HG02885 (cell line): ENCODE measurements around the gene IGDCC3.

ENCODE experiments used
- ATAC-seq: cut with Tn5 transposase; IDR thresholded peaks from one replicate; pipeline ENCODE4 v1.9.1; 2021; ENCODE audit warnings: mild to moderate bottlenecking; ENCODE audit not compliant: unreplicated experiment, poor library complexity

Gene IGDCC3

DNA sequence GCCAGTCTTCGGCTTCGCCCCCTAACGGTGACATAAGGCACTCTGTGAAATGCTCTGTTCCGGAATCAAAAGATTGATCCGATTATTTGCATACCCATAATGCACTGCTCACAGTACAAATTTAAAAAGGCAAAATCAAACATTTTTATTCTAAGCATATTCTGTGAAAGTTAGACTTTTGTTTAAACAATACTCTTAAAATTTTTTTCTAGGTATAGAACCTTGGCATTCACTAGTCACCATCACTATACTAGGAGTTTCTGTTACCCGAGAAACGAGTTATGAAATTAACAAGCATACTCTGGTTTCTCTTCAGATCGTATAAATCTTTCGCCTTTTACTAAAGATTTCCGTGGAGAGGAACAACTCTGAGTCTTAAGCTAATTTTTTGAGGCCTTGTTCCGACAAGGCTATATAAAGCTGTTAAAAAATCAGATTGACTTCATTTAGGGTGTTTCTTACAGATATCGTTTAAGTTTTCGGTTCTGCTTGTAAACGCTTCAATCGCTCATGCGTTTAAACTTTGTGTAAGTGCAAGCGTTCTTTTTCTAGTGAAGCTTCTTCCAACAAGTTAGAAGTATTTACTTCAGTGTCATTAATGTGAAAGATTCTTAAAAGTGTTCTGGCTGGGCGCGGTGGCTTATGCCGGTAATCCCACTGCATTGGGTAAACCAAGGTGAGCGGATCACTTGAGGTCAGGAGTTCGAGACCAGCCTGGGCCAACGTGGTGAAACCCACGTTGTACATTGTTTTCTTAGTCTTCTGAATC, 73.2 kb downstream of the IGDCC3 start, which contains the start of gene RNU5B-1:
RNU5B-1 (plus strand) TSS at position 297 of the 769 bp plus-strand sequence.
- peak; percentile 63 for ATAC-seq

DNA sequence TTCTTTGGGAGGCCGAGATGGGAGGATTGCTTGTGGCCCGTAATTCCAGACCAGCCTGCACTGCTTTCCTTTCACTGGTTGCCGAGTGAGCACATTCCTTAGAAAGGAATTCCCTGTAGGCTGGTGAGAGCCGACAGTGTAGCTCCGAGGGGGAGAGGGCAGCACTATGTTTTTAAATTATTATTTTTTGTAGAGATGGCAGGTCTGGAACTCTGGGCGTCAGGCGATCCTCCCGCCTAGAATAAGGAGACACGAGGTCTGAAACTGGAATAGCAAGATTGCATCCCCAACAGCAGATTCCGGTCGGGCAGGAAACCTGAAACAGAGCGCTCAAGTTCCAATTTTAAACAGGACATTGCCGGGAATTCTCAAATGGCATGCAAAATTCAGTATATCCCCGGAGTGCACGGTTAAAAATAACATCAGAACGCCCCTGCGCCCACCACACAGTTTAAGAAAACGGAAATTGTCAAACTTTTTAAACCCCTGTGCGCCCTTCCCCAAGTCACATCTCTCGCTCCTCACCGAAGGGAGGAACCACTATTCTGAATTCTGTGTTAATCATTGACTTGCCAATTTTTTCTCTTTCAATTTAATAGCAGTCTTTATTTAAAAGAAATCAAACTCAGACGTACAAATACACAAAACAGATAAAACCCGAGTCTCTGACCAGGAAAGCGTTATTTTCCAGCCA, 74.0 kb downstream of the IGDCC3 start:
- peak; percentile 2 for ATAC-seq

DNA sequence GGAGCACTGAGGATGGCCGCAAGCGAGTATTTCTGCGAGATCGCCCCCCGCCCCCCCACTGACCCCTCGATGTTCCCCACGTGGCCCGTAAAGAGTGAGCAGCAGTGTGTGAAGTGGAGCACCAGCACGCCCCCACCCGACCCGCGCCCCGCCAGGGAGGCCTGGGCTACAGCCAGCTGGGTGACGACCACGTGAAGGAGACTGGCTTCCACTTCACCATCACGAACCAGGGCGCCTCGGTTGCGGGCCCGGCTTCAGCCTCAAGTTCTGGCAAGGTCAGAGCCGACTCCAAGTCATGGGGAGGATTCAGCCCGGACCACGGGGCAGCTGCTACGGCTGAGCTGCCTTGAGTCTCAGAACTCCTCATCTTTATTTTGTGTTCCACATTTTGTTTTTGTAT, 75.7 kb downstream of the IGDCC3 start:
- no peak for ATAC-seq

DNA sequence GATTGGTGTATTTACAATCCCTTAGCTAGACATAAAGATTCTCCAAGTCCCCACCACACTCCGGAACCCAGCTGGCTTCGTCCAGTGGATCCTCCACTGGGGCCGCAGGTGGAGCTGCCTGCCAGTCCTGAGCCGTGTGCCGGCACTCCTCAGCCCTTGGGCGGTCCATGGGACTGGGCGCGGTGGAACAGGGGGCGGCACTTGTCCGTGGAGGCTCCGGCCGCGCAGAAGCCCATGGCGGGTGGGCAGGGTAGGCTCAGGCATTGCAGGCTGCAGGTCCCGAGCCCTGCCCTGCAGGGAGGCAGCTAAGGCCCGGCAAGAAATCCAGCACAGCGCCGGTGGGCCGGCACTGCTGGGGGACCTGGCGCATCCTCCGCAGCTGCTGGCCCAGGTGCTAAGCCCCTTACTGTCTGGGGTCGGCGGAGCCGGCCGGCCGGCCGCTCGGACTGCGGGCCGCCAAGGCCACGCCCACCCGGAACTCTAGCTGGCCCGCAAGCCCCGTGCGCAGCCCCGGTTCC, 76.8 kb downstream of the IGDCC3 start:
- ATAC-seq: no peak

DNA sequence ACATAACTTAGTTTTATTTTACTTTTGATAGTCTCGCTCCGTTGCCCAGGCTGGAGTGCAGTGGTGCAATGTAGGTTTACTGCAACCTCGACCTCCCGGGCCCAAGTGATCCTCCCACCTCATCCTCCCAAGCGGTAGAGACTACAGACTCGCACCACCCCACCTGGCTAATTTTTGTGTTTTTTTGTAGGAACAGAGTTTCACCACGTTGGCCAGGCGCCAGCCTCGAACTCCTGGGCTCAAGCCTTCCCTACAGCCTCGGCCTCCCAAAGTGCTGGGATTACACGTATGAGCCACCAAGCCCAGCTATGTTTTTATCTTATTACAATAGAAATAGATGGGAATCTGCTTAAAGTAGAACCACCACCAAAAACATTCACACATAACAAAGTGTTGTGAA, 79.1 kb downstream of the IGDCC3 start:
- ATAC-seq: no peak

DNA sequence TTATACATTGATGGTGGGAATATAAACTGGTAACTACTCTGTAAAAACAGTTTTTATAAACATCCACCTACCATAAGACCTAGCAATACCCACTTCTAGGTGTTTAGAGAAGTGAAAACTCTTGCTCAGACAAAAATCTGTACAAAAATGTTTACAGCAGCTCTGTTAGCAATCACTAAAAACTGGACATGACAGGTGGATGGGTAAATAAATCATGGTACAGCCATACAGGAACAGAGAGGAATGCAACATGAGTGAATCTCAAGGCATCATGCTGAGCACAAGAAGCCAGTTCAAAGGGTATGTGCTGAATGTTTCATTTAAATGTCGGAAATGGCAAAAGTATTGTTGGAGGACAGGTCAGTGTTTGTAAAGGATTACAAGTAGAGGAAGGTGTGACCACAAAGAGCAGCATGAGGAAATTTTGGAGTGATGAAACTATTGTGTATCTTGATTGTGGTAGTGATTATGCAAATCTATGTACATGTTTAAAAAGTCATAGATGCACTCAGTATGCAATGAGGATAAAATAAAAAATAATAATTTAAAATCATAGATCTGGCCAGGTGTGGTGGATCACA, 84.8 kb downstream of the IGDCC3 start:
- no peak for ATAC-seq

DNA sequence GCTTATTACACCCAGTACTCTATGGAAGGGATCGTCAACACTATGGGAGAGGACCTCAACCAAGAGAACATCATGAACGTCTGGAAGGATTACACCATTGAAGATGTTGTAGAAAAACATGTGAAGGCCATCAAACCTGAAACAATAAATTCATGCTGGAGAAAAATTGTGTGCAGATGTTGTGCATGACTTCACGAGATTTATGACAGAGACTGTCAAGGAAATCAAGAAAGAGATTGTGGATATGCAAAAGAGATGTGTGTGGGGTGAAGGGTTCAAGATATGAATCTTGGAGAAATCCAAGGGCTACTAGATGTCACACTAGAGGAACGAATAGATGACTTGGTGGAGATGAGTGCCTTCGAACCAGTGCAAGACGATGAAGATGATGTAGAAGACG, 87.6 kb downstream of the IGDCC3 start:
- ATAC-seq: no peak

DNA sequence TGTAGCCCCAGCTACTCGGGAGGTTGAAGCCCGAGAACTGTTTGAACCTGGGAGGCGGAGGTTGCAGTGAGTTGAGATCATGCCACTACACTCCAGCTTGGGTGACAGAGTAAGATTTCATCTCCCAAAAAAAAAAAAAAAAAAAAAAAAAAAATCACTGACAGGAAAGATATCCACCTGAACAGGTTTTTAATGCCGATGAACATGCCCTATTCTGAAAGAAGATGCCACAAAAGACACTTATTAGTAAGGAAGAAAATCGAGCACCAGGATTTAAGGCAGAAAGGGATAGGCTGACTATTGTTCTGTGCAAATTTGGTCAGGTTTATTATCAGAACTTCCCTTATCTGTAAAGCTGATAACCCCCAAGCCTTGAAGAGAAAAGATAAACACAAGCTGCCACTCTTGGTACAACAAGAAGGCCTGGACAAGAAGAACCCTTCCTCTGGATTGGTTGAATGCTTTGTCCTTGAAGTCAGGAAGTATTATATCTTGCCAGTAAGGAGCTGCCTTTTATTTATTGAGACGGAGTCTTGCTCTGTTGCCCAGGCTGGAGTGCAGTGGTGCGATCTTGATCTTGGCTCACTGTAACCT, 88.4 kb downstream of the IGDCC3 start:
- no peak for ATAC-seq

DNA sequence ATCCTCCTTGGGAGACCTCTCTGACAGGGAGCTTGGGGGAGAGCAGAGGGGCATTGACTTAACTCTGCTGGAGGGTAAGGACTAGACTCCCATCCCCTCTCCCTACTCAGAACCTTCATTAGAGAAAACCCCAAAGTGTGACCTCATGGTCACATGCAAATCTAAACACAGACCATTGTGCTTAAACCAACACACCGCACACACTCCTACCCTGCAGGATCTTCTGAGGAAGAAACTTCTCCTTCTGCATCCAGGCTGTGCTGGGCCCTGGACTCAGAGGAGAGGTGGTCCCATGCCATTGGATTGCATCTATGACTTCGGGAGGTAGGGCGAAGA, 90.3 kb downstream of the IGDCC3 start:
- no peak for ATAC-seq

DNA sequence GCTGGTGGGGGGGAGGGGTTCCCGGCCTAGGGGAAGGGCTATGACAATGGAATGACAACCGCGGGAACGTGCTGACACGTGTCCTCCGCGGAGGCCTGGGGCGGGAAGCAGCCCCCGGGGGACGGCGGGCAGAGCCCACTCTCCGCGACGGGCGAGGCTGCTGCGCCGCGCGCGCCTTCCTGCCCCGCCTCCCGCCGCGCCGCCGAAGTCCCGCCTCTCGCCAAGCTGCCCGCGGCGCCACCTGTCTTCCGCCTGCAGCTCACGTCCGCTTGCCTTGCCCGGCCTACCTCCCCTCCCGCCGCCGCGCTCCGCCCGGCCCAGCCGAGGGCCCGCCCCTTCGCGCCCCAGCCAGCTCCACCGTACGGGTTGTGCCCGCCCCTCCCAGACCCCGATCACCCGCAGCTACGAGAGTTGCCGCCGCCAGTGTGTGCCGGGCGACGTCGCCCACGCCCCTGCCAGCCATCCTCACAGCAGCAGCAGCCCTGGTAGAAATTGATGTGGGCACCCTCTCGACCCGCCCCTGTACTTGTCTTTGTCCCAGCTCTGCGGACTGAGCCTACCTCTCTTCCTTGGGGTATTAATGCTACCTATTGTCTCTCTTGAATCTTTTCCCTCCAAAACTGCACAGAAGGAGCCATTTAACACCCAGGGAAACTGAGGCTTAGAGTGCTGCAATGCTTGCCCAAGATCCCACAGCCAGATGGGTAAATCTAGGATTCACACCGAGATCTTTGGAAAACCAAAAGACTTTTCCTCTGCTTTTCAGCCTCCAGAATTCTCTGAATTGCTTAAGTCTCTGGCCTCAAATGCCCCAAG, 90.9 kb downstream of the IGDCC3 start, which contains the start of gene PARP16:
PARP16 (minus strand) TSS at position 180 of the 816 bp plus-strand sequence. CDS start 457 bp downstream, outside the sequence.
- ATAC-seq: peak; percentile 93

DNA sequence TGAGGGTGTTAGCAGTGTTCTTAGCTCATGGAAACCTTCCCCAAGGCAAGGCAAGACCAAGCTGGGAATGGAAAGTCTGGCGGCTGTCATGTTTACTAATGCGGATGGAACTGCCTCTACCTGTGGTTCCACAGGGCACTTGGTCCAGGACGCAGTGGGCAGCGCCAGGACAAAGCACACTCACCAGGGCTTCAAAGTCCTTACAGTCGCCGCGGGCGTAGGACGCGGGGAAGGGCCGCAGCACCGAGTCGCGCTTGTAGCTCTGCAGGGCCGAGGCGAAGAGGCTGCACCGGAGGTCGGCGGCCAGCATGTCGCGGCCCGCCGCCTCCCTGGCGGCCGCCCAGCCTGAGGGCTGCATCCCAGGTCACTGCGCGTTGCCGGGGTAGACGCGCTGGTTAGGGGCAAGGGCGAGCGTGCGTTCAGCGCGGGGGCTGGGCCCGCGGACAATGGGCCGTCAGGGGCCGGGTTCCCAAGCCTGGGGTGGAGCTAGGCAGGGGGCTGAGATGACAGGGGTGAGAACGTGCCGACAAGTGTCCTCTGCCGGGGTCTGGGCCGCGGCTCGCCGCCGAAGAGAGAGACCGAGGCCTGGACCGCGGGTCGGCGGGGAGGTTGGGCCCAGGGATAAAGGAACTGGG, 91.6 kb downstream of the IGDCC3 start:
- ATAC-seq: peak; percentile 25

DNA sequence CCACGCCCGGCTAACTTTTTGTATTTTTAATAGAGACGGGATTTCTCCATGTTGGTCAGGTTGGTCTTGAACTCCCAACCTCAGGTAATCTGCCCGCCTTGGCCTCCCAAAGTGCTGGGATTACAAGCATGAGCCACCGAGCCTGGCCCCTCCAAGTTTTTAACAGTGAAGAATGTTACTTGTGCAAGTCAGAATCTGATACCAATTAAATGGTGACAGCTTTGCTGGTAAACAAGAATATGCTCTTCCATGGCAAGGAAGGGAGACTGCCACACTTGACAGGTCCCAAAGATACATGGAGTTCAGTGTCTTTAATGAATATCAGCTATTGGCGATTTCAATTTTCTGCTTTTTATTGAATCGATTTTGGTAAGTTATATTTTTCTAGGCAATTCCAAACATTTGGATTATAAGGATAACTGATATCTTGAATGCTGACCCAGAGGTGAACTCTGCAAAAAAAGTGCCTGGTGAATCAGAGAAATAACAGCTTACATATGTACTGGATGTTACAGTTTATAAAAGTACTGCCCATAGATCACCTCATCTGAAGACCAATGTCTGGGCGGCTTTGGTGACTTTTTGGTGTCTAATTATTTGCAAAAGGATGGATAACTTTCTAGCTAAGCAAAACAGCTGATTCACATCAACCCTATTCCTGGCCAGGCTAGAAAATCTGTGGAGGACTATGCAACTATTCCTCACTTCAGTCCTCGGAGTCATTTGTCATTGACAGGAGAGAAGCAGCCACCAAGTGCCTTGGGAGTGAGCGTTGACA, 92.3 kb downstream of the IGDCC3 start:
- no peak for ATAC-seq

DNA sequence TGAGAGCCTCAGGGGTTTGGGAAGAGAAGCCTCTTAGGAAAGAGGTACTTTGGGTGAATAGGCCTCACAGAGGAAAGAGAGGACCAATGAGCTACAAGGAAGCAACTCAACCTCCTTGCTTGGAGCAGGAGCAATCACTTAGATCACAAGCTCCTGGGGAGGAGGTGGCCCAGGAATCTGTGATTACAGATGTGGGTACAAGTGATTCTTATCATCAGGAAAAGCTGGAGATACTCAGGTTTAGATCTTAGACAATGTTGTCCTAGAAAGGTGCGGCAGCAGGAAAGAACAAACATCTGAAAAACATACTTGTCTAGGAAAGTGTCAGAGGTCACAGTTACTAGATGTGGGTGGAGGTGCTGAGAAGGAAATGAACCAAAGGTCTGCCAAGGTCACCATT, 99.3 kb downstream of the IGDCC3 start:
- no peak for ATAC-seq
